NOMO-1 (cell line): ENCODE data around the gene RPS8.
"Not testable (repeated sequence)": the region's sequence is repeated elsewhere in the genome, so short reads cannot be mapped to it uniquely, and the experiment has no call there.

Source experiments
- DNase-seq, 2 experiments: peaks; one replicate each; lab custom pipeline; 2025; ENCODE audit not compliant: unreplicated experiment in 2 of 2; lab: John Stamatoyannopoulos, UW

RPS8 gene

DNA sequence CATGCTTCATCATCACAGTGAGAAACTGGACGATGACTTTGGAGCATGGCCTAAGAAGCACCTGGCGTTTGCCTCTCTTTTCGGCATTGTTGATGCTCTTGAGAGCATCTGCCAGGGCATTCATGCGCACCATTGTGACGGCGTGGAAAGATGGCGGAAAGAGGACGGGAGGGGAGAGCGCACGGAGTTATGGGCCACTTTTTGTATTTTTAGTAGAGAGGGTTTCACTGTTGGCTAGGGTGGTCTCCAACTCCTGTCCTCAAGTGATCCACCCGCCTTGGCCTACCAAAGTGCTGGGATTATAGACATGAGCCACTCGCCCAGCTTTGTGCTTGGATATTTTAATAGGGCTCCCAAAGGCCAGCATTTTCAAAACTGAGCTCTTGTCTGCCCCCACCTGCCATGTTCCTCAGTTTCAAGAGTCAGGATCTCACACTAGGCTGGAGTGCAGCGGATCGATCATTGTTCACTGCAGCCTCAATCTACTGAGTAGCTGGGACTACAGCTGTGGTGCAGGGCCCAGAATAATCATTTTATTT, 5.3 kb downstream of the RPS8 start:
- DNase-seq = no peak

DNA sequence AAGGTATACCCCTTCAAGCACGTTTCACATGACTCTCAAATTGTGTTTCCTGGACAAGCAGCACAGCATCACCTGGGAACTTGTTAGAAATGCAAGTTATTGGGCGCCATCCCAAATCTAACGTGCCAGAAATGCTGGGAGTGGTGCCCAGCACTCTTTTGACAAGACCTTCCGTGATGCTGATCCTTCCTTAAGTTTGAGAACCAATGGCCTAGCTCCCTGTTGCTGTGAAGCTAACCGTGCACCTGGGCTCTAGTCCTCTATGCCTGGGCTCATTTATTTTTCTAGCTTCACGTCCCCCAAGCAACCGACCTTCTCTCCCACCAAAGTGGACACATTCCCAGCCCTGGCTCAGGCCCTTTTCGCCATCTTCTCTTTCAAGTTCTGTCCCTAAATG, 8.4 kb downstream of the RPS8 start:
- no peak for DNase-seq

DNA sequence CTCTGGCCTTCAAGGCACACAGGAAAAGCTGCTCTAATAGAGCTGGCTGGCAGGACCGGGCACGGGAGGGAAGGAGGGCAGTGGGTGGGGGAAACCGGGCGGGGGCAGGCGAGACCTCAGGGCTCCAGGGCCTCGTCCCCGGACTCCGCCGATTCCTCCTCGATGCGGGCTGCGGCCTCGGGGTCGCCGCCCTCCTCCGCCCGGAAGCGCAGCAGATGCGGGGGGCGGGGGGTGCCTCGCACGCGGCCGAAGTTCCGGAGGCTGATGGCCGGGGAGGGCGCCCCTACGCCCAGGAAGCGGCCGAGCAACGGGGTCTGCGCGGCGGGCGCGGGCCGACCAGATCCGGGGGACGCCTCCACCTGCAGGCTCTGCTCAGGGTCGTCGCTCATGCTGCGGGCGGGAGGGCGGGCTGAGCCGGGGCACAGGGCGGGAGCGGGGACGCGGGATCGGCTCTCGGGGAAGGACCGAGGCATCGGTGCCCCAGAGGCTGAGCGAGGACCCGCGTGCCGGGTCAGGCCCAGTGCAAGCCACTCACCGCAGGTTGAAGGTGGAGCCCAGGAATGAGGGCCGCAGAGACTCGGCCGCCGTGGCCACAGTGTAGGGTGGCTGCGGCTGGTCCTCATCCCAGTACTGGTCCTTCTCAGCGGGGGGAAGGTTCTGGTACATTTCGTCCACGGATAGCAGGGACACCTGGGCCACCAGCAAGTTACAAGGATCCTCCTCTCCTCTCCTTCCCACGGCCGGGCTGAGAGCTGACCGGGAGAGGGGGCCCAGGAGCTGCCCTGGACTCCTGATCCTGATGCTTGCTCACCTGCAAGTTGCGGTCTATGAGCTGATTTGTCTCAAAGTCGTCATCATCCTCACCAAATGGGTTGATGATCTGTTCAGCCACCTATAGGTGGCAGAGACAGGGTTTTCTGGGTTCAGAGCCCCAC, 9.0 kb downstream of the RPS8 start:
- no peak for DNase-seq

DNA sequence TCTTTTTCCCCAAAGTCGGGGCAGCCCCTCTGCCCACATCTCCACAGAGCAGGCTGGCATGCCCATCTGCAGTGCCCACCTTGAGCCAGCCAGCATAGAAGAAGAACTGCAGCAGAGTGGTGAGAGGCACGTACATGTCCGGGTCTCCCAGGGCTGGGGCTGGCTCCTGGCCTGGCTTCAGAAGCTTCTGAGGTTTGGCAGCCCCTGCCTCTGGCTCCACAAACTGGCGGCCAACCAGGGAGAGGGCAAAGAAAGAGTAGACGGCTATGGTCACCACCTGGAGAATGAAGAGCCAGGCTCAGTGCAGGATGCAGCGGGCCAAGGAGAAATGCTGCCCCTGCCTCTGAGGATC, 9.7 kb downstream of the RPS8 start:
- DNase-seq = no peak

DNA sequence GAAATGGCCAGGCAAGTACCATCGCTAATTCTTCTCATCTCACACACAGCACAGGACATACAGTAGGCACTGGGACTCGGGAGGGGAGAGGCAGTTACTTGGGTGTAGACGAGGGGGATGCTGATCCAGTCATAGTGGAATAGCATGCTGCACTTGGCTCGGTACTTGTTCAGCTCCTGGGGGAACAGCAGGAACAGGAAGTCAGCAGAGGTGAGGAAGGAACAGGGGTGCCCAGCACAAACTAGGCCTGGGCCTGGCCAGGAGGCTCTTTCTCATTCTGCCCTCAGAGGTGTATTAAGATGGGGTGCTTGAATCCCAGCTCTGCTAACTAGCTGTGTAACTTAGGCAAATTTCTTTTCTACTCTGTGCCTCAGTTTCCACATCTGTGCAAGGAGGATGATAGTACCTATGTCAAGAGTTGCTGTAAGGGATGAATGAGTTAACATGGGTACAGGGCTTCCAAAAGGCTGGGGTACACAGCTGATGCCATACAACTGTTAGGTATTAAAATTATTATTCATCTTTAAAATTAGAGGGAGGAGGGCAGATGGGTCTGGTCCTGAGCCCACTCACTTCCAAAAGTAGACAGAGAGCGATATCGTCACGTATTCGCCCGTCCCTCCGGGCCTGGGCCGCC, 10.3 kb downstream of the RPS8 start:
- no peak for DNase-seq

DNA sequence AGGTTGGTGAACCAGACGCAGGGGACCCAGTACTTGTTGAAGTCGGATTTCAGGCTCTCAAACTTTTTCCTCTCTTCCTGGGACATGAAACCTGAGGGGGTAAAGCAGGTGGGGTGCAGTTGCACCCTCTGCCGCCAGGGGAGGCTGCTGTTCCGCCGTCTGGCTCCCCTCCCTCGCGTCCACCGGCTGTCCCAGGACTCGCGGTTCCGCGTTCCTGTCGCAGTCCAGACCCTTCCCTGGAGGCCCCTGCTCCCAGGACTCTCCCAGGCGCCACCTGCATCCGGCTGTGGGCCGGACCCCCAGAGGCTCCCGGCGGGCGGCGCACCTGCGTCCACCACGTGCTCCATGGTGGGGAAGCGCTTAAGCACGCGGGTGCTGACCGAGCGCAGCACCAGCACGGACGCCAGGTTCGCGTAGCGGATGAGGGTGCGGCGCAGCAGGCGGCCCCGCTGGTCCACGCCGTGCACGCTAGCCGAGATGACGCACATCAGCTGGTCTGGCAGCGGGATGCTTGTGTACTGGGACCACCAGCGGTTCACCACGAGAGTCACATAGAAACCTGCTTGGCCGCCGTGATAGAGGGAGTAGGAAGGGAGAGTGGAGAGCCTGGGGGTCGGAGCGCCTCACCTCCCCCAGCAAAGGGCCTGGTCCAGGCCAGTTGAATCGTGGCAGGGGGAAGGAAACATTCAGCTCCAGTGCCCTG, 10.9 kb downstream of the RPS8 start:
- peak; percentile 57 to 60 for DNase-seq

DNA sequence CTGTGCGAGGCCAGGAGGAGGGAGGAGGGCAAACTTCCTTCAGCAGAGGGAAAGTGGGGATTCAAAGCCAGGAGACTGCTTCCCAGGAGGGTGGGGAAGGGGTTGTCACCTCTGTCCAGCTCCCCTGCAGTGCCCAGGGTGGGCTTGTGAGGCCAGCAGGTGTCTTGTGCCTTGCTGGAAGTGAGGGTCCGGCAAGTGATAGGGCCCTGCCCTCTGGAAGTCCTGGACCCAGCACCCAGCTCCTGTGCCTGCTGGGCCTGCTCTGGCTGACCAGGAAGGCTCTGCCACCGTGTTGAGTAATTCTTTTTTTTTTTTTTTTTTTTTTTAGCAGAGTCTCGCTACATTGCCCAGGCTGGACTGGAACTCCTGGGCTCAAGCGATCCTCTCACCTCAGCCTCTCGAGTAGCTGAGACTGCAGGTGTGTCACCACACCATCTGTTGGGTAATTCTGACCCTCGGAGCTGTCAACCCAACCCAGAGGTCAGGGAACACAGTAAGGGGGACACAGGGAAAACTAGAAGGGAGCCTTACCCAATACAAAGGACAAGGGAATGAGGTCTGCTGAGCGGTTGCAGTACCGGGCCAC, 11.6 kb downstream of the RPS8 start:
- DNase-seq = no peak

DNA sequence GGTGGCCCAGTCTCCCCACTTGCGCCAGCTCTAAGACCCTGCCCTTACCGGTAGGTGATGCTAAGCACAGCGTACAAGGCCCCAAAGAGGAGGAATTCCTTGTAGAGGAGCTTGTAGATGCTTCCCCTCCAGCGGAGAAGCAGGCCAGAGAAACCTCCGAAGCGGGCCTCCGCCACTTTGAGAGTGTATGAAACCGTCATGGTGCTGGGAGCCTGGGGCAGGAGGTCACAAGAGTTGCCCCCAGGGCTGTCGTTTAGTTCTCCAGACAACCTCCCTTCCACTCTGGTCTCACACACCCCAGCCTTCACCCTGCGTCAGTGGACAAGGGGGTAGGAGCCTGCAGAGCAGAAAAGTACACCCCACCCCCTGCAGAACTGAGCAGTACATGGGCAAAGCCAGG, 12.2 kb downstream of the RPS8 start:
- no peak for DNase-seq

DNA sequence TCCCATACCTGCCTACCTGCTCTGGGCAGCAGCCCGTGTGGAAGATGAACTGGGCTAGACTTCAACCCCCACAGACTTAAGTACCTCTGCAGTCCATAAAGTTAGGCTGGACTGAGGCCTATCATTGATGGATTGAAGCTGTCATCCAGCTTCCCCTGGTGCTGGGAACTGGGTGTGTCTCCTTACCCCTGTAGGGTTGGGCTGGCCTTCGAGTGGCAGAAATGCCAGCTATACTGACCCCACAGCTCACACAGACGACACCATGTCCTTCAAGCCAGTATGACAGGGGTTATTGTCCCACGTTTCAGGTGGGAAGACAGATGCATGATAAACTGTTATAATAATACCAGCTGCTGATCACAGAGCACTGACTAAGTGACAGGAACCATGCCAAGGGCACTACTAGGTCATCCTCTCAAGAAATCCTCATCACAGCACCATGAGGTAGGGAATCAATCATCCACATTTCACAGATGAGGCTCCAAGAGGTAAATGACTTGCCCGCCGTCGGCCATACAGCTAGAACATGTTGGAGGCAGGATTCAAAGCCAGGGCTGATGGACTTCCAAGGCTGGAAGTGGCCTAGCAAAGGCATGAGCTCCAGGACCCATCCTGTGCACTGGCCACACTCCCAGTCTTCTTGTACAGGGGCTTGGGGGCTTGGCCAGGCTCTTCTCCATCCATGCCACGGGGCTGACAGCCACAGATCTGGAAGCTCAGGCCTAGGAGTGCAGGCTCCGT, 12.9 kb downstream of the RPS8 start, which contains the start of gene BEST4:
BEST4 (minus strand) TSS at position 51 of the 741 bp plus-strand sequence. CDS start 465 bp downstream, outside the sequence.
- DNase-seq = no peak

DNA sequence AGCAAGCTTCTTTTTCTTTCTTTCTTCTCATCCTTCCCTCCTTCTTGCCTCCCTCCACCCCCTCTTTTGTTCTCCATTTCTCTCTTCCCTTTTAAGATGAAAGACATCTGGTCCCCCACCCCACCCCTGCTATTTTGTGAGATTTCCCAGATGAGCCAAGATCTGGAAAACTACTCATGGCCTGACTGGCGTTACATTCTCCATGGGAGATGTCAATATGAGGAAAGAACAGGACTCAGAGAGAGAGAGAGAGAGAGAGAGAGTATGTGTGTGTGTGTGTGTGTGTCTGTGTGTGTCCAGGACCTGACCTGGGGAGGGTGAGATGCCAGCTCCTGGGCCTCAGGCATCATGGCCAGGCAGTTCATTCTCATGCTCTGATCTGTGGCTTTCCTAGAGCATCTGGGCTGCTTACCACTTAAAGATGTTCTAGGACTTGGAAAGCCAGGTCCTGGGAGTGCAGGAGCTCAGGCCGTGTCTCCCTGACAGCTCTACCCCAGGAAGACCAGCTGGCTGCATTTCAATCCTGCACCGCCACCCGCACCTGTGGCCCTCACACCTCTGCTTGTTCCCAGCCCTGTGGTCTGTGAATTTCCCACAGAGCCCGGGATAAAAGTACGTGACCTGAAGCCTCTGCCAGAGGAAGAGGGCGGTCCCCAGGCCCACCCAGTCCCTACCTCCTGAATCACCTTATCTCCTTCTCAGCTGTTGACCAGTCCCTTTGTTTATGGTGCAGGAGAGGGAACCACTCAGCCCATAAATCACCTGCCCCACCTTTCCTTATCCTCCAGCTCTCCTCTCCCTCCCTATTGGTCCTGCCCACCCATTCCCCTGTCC, 15.8 kb downstream of the RPS8 start:
- DNase-seq = no peak

DNA sequence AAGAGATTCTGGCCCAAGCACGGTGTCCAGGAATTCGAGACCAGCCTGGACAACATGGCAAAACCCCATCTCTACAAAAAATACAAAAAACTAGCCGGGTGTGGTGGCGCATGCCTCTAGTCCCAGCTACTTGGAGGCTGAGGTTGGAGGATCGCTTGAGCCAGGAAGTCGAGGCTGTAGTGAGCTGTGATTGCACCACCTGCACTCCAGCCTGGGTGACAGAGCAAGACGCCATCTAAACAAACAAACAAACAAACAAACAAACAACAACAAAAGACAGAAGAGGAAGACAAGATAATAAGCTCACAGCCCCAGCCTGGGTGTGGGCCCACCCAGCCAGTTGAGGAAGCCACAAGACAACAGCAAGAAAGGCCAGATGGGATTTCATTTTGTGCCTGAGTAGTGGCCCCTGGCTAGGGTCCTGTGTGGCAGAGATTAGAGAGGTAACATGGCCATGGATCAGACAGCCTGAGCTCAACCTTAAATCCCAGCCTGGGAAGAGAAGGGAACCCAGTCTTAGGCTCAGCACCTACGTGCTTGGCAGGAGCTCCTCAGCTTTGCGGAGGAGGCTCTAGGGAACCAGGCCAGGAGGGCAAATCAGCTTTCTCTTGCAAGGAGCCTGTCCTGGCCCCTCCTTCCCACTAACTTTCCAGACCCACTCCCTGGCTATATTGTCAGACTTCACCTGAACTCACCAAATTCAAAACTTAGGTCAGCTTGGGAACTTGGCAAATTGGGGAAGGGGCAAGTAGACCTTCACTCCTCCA, 17.6 kb downstream of the RPS8 start:
- DNase-seq = no peak

DNA sequence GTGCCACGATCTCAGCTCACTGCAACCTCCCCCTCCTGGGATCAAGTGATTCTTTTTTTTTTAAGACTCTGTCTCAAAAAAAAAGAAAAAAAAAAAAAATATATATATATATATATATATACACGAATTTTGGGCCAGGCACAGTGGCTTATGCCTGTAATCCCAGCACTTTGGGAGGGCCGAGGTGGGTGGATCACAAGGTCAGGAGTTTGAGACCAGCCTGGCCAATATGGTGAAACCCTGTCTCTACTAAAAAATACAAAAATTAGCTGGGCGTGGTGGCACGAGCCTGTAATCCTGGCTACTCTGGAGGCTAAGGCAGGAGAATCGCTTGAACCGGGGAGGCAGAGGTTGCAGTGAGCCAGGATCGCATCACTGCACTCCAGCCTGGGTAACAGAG, 22.5 kb downstream of the RPS8 start:
- DNase-seq = not testable (repeated sequence)

DNA sequence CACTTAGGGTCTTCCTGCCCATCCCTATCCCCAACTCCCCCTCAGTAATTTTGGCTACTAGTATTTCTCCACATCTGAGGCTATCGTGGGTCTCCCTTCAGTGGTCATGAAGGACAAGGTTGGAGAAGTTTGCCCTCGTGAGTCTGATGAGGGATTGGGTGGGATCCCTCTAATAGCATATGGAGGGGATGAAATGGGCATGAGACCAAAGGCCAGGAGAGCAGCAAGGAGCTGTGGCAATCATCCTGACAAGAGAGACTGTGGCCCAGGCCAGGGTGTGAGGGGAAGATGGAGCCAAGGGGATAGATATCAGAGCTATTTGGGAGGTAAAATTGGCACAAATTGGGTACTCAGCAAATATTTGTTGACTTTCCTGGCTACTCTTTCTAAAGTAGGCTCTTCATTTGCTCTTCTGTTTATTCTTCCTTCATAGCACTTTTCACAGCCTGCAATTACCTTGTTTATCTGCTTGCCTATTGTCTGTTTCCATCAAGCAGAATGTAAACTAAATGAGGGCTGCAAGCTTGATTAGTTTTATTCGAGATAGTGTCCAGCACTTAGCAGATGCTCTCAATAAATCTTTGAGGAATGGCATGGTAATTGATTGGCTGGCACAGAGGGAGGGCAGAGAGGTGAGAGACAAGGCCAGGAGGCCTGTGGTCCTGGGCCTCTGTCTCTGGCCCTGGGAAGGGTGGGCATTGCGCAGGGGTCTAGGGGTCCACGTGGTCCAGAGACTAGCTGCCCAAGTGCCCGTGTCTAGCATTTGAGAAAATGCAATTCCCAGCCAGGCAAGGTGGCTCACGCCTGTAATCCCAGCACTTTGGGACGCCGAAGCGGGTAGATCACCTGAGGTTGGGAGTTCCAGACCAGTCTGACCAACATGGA, 23.4 kb downstream of the RPS8 start:
- DNase-seq = no peak

DNA sequence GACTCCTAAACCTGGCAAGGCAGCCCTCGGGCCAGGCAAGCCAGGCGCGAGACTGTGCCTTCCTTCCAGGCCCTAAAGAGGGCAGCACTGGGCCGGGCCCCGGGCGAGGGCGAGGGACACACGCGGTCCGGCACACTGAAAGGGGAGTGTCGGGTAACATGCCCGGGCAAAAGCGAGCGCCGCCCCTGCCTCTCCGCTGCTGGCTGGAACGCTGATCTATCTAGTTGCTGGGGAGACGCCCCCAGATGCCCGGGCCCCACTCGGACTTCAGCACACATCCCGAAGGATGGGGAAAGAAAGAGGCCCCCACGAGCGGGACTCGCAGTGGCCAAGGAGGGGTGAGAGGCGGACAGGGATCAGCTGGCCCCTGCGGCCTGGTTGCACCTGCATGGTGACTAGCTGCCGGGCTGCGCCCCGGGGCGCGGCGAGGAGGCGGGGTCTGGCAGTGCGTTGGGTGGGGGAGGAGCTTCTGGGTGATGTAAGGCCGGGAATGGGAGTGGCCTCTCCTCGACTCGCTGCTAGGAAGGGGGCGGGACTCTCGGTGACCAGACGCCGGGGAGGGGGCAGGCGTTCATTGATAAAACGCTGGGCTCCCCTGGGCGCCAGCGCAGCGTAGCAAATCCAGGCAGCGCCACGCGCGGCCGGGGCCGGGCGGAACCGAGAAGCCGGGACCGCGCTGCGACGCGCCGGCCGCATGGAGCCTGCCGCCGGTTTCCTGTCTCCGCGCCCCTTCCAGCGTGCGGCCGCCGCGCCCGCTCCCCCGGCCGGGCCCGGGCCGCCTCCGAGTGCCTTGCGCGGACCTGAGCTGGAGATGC, 24.6 kb downstream of the RPS8 start, which contains the start of gene PLK3:
PLK3 (plus strand) TSS at position 608 of the 815 bp plus-strand sequence; CDS start at position 695, 87 bp downstream.
- DNase-seq = peak; percentile 96 to 98

DNA sequence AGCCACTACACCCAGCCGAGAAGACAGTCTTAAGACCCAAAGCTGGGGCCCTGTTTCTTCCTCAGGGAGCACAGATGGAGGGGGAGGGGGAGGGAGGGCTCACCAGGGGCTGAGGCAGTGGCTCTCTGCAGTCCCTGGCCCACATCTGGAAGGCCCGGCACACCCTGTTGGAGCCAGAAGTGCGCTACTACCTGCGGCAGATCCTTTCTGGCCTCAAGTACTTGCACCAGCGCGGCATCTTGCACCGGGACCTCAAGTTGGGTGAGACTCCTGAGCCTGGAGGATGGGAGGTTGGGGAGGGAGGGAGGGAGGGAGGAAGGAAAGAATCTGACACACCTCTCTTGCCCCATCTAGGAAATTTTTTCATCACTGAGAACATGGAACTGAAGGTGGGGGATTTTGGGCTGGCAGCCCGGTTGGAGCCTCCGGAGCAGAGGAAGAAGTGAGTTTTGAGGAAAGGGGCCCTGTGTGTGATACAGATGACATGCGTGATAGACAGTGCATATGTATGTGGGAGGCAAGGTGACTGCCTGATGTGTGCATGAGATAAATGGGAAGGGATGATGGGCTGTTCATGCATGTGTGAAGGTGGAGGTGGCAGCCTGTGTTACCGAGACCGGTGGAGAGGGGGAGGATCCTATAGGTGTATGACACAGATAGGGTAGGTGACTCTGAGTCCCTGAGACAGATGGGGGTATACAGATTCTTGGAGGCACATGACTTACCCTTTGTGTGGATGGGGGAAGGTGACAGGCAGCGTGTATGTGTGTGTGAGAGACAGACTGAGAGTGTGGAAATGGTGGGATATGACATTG, 26.4 kb downstream of the RPS8 start:
- DNase-seq = no peak
